Suprapubic skin (tissue), 3 donors: Measurements from ENCODE around the gene PLEKHD1.

Source experiments
- CTCF ChIP-seq, 2 donors: fragments of 200-600 bp in 1 of 2; fragments of 450-650 bp in 1 of 2; sonication (generic) in 1 of 2; IDR thresholded peaks; one replicate each; pipeline ENCODE4 v1.5.1; 2016 to 2019; ENCODE audit warnings: antibody characterized with exemption in 2 of 2, mild to moderate bottlenecking in 1 of 2, moderate library complexity in 1 of 2
- POLR2A ChIP-seq, 2 donors: fragments of 450-650 bp; IDR thresholded peaks; one replicate each; pipeline ENCODE4 v1.6.1; 2017; ENCODE audit warnings: antibody characterized with exemption in 2 of 2, mild to moderate bottlenecking in 2 of 2, moderate library complexity in 2 of 2

- TF ChIP-seq CTCF (IDR thresholded peaks at IDR 0.05): no peak
- no peak for TF ChIP-seq POLR2A (IDR thresholded peaks at IDR 0.05)
These were observed 5.0 kb downstream of the PLEKHD1 start for GRCh38 chr14:69489495-69489894.
